ENCODE results near the gene ST14. TPM values are rescaled to one million over a fixed set of nuclear protein-coding genes. Genes with fewer than 3 reads are reported as not detected.
A peak's percentile ranks its signal among the peaks of the same experiment; 100 is the strongest.

Gene ST14
- total RNA-seq, 1 experiment from 2014 or later = 1.8 TPM

- POLR2A ChIA-PET = interaction anchor here (0.6 to 0.7 kb wide), 4 partner anchors 62 to 307 kb away, joined by 3 to 4 read pairs (median 4); partner anchors contain the start of gene APLP2
- H3K4me1 ChIP-seq (ENCODE audit: control insufficient read depth, insufficient read depth, low read length) = no peaks in the 10 kb centered on the region
- H3K4me3 ChIP-seq (ENCODE audit: low read depth in 2 of 2, low read length in 2 of 2) = no peak overlapping the region
- H3K36me3 ChIP-seq (ENCODE audit: control insufficient read depth, insufficient read depth, low read length) = peaks cover 50% of the 10 kb centered on the region
- DNase-seq (ENCODE audit: low read depth, low spot score) (peak; percentile 72), ATAC-seq (peak; percentile 85)
- H3K27ac ChIP-seq (ENCODE audit: low read length) = no peak overlapping the region
- in situ Hi-C loops (cut with HindIII; ENCODE audit: low pct_unique_long_range_greater_than_20kb, low sequenced_read_pairs) = no loop called here
- no peaks in the 10 kb centered on the region for H3K9me3 ChIP-seq (ENCODE audit: control insufficient read depth, insufficient read depth, low read depth, low read length)
- no TSS peak for BruUV-seq (replicated peaks)
- TF ChIP-seq TCF7L2 (IDR thresholded peaks at IDR 0.05; ENCODE audit: low read depth, low read length) (no peak), REST (IDR thresholded peaks at IDR 0.05; ENCODE audit: insufficient read depth in 1 of 2, low read depth in 2 of 2, low read length in 1 of 2) (no peak), POLR2AphosphoS5 (IDR thresholded peaks at IDR 0.05; ENCODE audit: low read depth, low read length) (no peak), CTCF (IDR thresholded peaks at IDR 0.05) (peak; percentile 94)
- CTCF ChIA-PET = interaction anchor here (0.6 to 2.1 kb wide), 22 partner anchors 15 to 347 kb away, joined by 3 to 33 read pairs (median 4); partner anchors contain the start of genes APLP2, NFRKB and PRDM10
- H3K27me3 ChIP-seq (ENCODE audit: control insufficient read depth, insufficient read depth, low read length) = no peaks in the 10 kb centered on the region
- intact Hi-C loops (cut with micrococcal nuclease; ENCODE audit: unreplicated experiment) = loop anchor here (1.0 to 2.0 kb wide), 2 partner anchors 139 to 208 kb away; no protein-coding TSS in a partner anchor
These were observed 27.4 kb upstream of the ST14 start for GRCh38 chr11:130131961-130132850.

GRCh38 chr11:130133716-130134115 is 25.9 kb upstream of the ST14 start:
- no peak for ATAC-seq
- no peak for DNase-seq (ENCODE audit: low read depth, low spot score)
- BruUV-seq (replicated peaks) = no TSS peak
- no peak for TF ChIP-seq REST (IDR thresholded peaks at IDR 0.05; ENCODE audit: insufficient read depth in 1 of 2, low read depth in 2 of 2, low read length in 1 of 2)
- TF ChIP-seq CTCF (IDR thresholded peaks at IDR 0.05) = no peak
- no peak for TF ChIP-seq POLR2AphosphoS5 (IDR thresholded peaks at IDR 0.05; ENCODE audit: low read depth, low read length)
- TF ChIP-seq TCF7L2 (IDR thresholded peaks at IDR 0.05; ENCODE audit: low read depth, low read length) = no peak
- no peak for TF ChIP-seq SIN3A (IDR thresholded peaks at IDR 0.05; ENCODE audit: borderline replicate concordance, insufficient read depth, low read depth, low read length)
- no peaks in the 10 kb centered on the region for H3K27me3 ChIP-seq (ENCODE audit: control insufficient read depth, insufficient read depth, low read length)
- ChIA-PET POLR2A (no interaction called here), CTCF (no interaction called here)
- peaks cover 39% of the 10 kb centered on the region for H3K36me3 ChIP-seq (ENCODE audit: control insufficient read depth, insufficient read depth, low read length)
- H3K27ac ChIP-seq (ENCODE audit: low read length) = no peak overlapping the region
- no peaks in the 10 kb centered on the region for H3K4me1 ChIP-seq (ENCODE audit: control insufficient read depth, insufficient read depth, low read length)
- intact Hi-C loops (cut with micrococcal nuclease; ENCODE audit: unreplicated experiment) (loop anchor here (2.0 kb wide), 1 partner anchor 141 kb away; no protein-coding TSS in a partner anchor), in situ Hi-C loops (cut with HindIII; ENCODE audit: low pct_unique_long_range_greater_than_20kb, low sequenced_read_pairs) (no loop called here)
- no peaks in the 10 kb centered on the region for H3K9me3 ChIP-seq (ENCODE audit: control insufficient read depth, insufficient read depth, low read depth, low read length)
- no peak overlapping the region for H3K4me3 ChIP-seq (ENCODE audit: low read depth in 2 of 2, low read length in 2 of 2)
